K562 (cell line): ENCODE data around the gene HNRNPU. TPM values are rescaled to one million over a fixed set of nuclear protein-coding genes. Genes with fewer than 3 reads are reported as not detected.

Experiments
- CBX5 ChIP-seq: IDR thresholded peaks from 2 replicates; pipeline ENCODE4 v1.6.1; 2014; ENCODE audit warnings: low read depth, borderline replicate concordance
- MCM3 ChIP-seq: fragments of 450-650 bp; IDR thresholded peaks from 2 replicates; pipeline ENCODE4 v1.6.1; 2016
- PTRF ChIP-seq: fragments of 450-650 bp; IDR thresholded peaks from 2 replicates; pipeline ENCODE4 v1.6.1; 2016; ENCODE audit warnings: mild to moderate bottlenecking, missing genetic modification characterization, missing compliant biosample characterization
- RBBP5 ChIP-seq: fragments of 200-600 bp; sonication (generic); IDR thresholded peaks from 2 replicates; pipeline ENCODE4 v1.6.1; 2012; ENCODE audit warnings: borderline replicate concordance, mild to moderate bottlenecking, low read length, control low read depth, inconsistent platforms; ENCODE audit not compliant: insufficient read depth, poor library complexity, severe bottlenecking
- SLC30A9 ChIP-seq: fragments of 250-450 bp; sonication (Bioruptor Pico); IDR thresholded peaks from 2 replicates; pipeline ENCODE4 v1.8.0; 2022; ENCODE audit warnings: mild to moderate bottlenecking, moderate library complexity
- SREBF2 ChIP-seq: sonication (generic); formaldehyde crosslinking; IDR thresholded peaks from 2 replicates; pipeline ENCODE4 v1.4.0; 2020; ENCODE audit warnings: mild to moderate bottlenecking, missing genetic modification reagents
- ZEB2 ChIP-seq: fragments of 450-650 bp; IDR thresholded peaks from 2 replicates; pipeline ENCODE4 v1.6.1; 2016
- ZNF384 ChIP-seq: IDR thresholded peaks from 2 replicates; pipeline ENCODE4 v1.6.1; 2012; ENCODE audit warnings: low read depth, low read length, improper control_type of control experiment
- polyA plus RNA-seq, 8 experiments: library from polyadenylated mRNA; depleted of rRNA in 4 of 8; stranded (reverse) in 5 of 8; unstranded in 3 of 8; fragments of >200 nt; fragmentation: Nextera tagmentation in 2 of 8; fragmentation: Illumina TruSeq in 1 of 8; extraction: Ambion mirVana in 2 of 8; extraction: Trizol in 1 of 8; gene quantifications; 2 replicates each; pipeline versions ENCODE4 v1.2.1 to v1.2.3, GENCODE V29; 2011 to 2014; ENCODE audit warnings: inconsistent platforms in 1 of 8, missing spikeins in 1 of 8
- total RNA-seq, 7 experiments: library from RNA; depleted of rRNA in 6 of 7; stranded (reverse); fragments of >200 nt in 6 of 7; fragmentation: Illumina TruSeq in 2 of 7; extraction: Trizol in 2 of 7; gene quantifications; 2 replicates each; pipeline versions ENCODE4 v1.2.1 to v1.2.3, GENCODE V29; 2011 to 2021; ENCODE audit warnings: low replicate concordance in 1 of 7
- TF ChIP-seq, protein P1 (sequence below): sonication (generic); formaldehyde crosslinking; IDR thresholded peaks from 2 replicates; pipeline ENCODE4 v1.8.0; 2022; ENCODE audit warnings: missing genetic modification reagents, mild to moderate bottlenecking, moderate library complexity, borderline replicate concordance
- TF ChIP-seq, protein P2 (sequence below): sonication (generic); formaldehyde crosslinking; IDR thresholded peaks from 2 replicates; pipeline ENCODE4 v1.8.1; 2022; ENCODE audit warnings: missing genetic modification reagents
- TF ChIP-seq, protein P3 (sequence below): fragments of 250-450 bp; sonication (Bioruptor Pico); IDR thresholded peaks from 2 replicates; pipeline ENCODE4 v1.8.0; 2021; ENCODE audit warnings: mild to moderate bottlenecking, moderate library complexity
- TF ChIP-seq, protein P4 (sequence below): fragments of 450-650 bp; IDR thresholded peaks from 2 replicates; pipeline ENCODE4 v1.6.1; 2016; ENCODE audit warnings: borderline replicate concordance
- TF ChIP-seq, protein P5 (sequence below): sonication (generic); formaldehyde crosslinking; IDR thresholded peaks from 2 replicates; pipeline ENCODE4 v1.8.0; 2023; ENCODE audit warnings: missing genetic modification reagents, mild to moderate bottlenecking, borderline replicate concordance
- TF ChIP-seq, protein P6 (sequence below): IDR thresholded peaks from 2 replicates; pipeline ENCODE4 v1.6.1; 2016; ENCODE audit warnings: missing genetic modification characterization, missing compliant biosample characterization

Gene HNRNPU
- total and polyA plus RNA-seq, 9 of the 15 experiments (the other 6 are each of a cell fraction or from before 2014, with no cell fraction given), result 159 to 777 (median 577) TPM

DNA sequence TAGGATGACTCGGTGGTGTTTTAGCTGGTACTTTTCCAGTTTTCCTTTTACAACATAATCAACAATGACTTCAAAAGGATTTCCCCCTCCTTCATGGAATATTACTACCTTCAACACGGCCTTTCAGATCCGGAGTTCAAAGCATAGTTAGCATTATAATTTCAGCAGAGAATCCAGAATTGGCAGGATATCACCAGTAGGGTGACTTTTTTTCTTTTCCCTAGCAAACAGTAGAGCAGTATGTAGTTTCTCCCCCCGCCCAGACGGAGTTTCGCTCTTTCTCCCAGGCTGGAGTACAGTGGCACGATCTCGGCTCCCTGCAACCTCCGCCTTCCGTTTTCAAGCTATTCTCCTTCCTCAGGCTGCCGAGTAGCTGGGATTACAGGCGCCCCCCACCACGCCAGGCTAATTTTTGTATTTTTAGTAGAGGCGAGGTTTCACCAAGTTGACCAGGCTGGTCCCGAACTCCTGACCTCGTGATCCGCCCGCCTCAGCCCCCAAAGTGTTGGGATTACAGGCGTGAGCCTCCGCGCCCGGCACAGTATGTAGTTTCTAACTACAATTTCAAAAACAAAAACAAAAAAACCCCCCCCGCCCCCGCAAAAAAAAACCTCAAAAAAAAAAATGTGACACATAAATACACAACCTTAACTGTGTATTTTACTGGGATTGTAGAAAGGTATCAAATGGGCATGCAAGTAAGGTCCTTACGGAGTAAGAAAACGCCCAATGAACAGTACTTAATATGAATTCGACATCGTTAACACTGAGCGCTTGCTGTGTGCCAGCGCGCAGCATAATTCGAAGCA, 30.4 kb downstream of the HNRNPU start (continued):
- TF ChIP-seq ZNF384 (peak; percentile 79), ZEB2 (no peak), MCM3 (no peak), SREBF2 (CRISPR knock-in tag) (no peak), CBX5 (no peak), PTRF (tag) (no peak), RBBP5 (no peak), SLC30A9 (CRISPR knock-in tag) (no peak)
- TF ChIP-seq, protein P1, sequence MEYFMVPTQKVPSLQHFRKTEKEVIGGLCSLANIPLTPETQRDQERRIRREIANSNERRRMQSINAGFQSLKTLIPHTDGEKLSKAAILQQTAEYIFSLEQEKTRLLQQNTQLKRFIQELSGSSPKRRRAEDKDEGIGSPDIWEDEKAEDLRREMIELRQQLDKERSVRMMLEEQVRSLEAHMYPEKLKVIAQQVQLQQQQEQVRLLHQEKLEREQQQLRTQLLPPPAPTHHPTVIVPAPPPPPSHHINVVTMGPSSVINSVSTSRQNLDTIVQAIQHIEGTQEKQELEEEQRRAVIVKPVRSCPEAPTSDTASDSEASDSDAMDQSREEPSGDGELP (CRISPR knock-in tag), result no peak
- TF ChIP-seq, protein P2, sequence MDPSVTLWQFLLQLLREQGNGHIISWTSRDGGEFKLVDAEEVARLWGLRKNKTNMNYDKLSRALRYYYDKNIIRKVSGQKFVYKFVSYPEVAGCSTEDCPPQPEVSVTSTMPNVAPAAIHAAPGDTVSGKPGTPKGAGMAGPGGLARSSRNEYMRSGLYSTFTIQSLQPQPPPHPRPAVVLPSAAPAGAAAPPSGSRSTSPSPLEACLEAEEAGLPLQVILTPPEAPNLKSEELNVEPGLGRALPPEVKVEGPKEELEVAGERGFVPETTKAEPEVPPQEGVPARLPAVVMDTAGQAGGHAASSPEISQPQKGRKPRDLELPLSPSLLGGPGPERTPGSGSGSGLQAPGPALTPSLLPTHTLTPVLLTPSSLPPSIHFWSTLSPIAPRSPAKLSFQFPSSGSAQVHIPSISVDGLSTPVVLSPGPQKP (CRISPR knock-in tag), result no peak
- TF ChIP-seq, protein P3, sequence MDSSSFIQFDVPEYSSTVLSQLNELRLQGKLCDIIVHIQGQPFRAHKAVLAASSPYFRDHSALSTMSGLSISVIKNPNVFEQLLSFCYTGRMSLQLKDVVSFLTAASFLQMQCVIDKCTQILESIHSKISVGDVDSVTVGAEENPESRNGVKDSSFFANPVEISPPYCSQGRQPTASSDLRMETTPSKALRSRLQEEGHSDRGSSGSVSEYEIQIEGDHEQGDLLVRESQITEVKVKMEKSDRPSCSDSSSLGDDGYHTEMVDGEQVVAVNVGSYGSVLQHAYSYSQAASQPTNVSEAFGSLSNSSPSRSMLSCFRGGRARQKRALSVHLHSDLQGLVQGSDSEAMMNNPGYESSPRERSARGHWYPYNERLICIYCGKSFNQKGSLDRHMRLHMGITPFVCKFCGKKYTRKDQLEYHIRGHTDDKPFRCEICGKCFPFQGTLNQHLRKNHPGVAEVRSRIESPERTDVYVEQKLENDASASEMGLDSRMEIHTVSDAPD (CRISPR knock-in tag), result no peak
- TF ChIP-seq, protein P4, sequence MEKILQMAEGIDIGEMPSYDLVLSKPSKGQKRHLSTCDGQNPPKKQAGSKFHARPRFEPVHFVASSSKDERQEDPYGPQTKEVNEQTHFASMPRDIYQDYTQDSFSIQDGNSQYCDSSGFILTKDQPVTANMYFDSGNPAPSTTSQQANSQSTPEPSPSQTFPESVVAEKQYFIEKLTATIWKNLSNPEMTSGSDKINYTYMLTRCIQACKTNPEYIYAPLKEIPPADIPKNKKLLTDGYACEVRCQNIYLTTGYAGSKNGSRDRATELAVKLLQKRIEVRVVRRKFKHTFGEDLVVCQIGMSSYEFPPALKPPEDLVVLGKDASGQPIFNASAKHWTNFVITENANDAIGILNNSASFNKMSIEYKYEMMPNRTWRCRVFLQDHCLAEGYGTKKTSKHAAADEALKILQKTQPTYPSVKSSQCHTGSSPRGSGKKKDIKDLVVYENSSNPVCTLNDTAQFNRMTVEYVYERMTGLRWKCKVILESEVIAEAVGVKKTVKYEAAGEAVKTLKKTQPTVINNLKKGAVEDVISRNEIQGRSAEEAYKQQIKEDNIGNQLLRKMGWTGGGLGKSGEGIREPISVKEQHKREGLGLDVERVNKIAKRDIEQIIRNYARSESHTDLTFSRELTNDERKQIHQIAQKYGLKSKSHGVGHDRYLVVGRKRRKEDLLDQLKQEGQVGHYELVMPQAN, result peak; percentile 27; the same call in 1 of the 2 replicates
- TF ChIP-seq, protein P5, sequence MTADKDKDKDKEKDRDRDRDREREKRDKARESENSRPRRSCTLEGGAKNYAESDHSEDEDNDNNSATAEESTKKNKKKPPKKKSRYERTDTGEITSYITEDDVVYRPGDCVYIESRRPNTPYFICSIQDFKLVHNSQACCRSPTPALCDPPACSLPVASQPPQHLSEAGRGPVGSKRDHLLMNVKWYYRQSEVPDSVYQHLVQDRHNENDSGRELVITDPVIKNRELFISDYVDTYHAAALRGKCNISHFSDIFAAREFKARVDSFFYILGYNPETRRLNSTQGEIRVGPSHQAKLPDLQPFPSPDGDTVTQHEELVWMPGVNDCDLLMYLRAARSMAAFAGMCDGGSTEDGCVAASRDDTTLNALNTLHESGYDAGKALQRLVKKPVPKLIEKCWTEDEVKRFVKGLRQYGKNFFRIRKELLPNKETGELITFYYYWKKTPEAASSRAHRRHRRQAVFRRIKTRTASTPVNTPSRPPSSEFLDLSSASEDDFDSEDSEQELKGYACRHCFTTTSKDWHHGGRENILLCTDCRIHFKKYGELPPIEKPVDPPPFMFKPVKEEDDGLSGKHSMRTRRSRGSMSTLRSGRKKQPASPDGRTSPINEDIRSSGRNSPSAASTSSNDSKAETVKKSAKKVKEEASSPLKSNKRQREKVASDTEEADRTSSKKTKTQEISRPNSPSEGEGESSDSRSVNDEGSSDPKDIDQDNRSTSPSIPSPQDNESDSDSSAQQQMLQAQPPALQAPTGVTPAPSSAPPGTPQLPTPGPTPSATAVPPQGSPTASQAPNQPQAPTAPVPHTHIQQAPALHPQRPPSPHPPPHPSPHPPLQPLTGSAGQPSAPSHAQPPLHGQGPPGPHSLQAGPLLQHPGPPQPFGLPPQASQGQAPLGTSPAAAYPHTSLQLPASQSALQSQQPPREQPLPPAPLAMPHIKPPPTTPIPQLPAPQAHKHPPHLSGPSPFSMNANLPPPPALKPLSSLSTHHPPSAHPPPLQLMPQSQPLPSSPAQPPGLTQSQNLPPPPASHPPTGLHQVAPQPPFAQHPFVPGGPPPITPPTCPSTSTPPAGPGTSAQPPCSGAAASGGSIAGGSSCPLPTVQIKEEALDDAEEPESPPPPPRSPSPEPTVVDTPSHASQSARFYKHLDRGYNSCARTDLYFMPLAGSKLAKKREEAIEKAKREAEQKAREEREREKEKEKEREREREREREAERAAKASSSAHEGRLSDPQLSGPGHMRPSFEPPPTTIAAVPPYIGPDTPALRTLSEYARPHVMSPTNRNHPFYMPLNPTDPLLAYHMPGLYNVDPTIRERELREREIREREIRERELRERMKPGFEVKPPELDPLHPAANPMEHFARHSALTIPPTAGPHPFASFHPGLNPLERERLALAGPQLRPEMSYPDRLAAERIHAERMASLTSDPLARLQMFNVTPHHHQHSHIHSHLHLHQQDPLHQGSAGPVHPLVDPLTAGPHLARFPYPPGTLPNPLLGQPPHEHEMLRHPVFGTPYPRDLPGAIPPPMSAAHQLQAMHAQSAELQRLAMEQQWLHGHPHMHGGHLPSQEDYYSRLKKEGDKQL (CRISPR knock-in tag), result no peak
- TF ChIP-seq, protein P6, sequence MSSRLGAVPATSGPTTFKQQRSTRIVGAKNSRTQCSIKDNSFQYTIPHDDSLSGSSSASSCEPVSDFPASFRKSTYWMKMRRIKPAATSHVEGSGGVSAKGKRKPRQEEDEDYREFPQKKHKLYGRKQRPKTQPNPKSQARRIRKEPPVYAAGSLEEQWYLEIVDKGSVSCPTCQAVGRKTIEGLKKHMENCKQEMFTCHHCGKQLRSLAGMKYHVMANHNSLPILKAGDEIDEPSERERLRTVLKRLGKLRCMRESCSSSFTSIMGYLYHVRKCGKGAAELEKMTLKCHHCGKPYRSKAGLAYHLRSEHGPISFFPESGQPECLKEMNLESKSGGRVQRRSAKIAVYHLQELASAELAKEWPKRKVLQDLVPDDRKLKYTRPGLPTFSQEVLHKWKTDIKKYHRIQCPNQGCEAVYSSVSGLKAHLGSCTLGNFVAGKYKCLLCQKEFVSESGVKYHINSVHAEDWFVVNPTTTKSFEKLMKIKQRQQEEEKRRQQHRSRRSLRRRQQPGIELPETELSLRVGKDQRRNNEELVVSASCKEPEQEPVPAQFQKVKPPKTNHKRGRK (tag), result no peak
